Measurements from ENCODE around the gene PLXDC2. TPM values are rescaled to one million over a fixed set of nuclear protein-coding genes. Genes with fewer than 3 reads are reported as not detected.

The PLXDC2 gene
- total RNA-seq, 1 experiment from 2014 or later = 0.21 TPM

DNA sequence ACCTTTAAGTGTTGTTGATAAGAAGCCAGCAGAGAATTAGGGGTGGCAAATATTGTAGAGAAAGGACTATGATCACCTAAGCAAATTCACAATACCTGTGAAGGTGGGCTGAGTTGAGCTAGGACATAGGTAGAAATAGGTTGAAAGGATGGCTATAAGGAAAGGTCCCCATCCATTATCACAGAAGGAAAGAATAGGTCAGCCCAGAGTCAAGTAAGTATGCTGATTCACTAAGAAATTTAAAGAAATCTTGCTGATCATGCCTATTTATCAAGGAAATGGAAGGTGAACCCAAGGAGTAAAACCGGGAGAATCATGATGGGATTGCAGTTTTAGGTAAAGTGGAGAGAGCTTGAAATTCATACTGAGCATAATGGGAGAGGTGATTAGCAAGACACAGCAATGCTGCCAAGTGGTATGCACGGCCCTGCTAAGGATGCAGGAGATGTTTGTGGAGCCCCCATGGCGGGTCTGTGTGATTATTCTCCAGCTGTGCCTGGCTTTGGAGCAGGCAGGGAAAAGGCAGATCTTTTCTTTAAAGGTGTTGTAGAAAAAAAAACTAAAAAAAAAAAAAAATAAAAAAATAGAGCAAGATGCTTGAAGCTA, 399.4 kb downstream of the PLXDC2 start:
- H3K4me1 ChIP-seq (ENCODE audit: control insufficient read depth, insufficient read depth, low read length) = no peaks in the 10 kb centered on the region
- intact Hi-C loops (cut with micrococcal nuclease; ENCODE audit: unreplicated experiment) (no loop called here), in situ Hi-C loops (cut with HindIII; ENCODE audit: low pct_unique_long_range_greater_than_20kb, low sequenced_read_pairs) (no loop called here)
- H3K27ac ChIP-seq (ENCODE audit: low read length) = no peak overlapping the region
- TF ChIP-seq REST (IDR thresholded peaks at IDR 0.05; ENCODE audit: insufficient read depth in 1 of 2, low read depth in 2 of 2, low read length in 1 of 2) (no peak), POLR2AphosphoS5 (IDR thresholded peaks at IDR 0.05; ENCODE audit: low read depth, low read length) (no peak), TCF7L2 (IDR thresholded peaks at IDR 0.05; ENCODE audit: low read depth, low read length) (no peak), CTCF (IDR thresholded peaks at IDR 0.05) (no peak), SIN3A (IDR thresholded peaks at IDR 0.05; ENCODE audit: borderline replicate concordance, insufficient read depth, low read depth, low read length) (no peak)
- H3K4me3 ChIP-seq (ENCODE audit: low read depth in 2 of 2, low read length in 2 of 2) = no peak overlapping the region
- no peaks in the 10 kb centered on the region for H3K9me3 ChIP-seq (ENCODE audit: control insufficient read depth, insufficient read depth, low read depth, low read length)
- ChIA-PET CTCF (no interaction called here), POLR2A (no interaction called here)
- H3K36me3 ChIP-seq (ENCODE audit: control insufficient read depth, insufficient read depth, low read length) = no peaks in the 10 kb centered on the region
- H3K27me3 ChIP-seq (ENCODE audit: control insufficient read depth, insufficient read depth, low read length) = no peaks in the 10 kb centered on the region
- no TSS peak for BruUV-seq (replicated peaks)
- DNase-seq (ENCODE audit: low read depth, low spot score) (no peak), ATAC-seq (no peak)

GRCh38 chr10:20221356-20221755, 405.1 kb downstream of the PLXDC2 start:
- H3K36me3 ChIP-seq (ENCODE audit: control insufficient read depth, insufficient read depth, low read length) = no peaks in the 10 kb centered on the region
- H3K27me3 ChIP-seq (ENCODE audit: control insufficient read depth, insufficient read depth, low read length) = no peaks in the 10 kb centered on the region
- no peak for TF ChIP-seq REST (IDR thresholded peaks at IDR 0.05; ENCODE audit: insufficient read depth in 1 of 2, low read depth in 2 of 2, low read length in 1 of 2)
- no peak for TF ChIP-seq CTCF (IDR thresholded peaks at IDR 0.05)
- TF ChIP-seq SIN3A (IDR thresholded peaks at IDR 0.05; ENCODE audit: borderline replicate concordance, insufficient read depth, low read depth, low read length) = no peak
- no peak for TF ChIP-seq POLR2AphosphoS5 (IDR thresholded peaks at IDR 0.05; ENCODE audit: low read depth, low read length)
- no peak for TF ChIP-seq TCF7L2 (IDR thresholded peaks at IDR 0.05; ENCODE audit: low read depth, low read length)
- DNase-seq (ENCODE audit: low read depth, low spot score) = no peak
- POLR2A ChIA-PET = no interaction called here
- CTCF ChIA-PET = no interaction called here
- intact Hi-C loops (cut with micrococcal nuclease; ENCODE audit: unreplicated experiment) = no loop called here
- no peak for ATAC-seq
- H3K4me3 ChIP-seq (ENCODE audit: low read depth in 2 of 2, low read length in 2 of 2) = no peak overlapping the region
- no peaks in the 10 kb centered on the region for H3K4me1 ChIP-seq (ENCODE audit: control insufficient read depth, insufficient read depth, low read length)
- H3K9me3 ChIP-seq (ENCODE audit: control insufficient read depth, insufficient read depth, low read depth, low read length) = no peaks in the 10 kb centered on the region
- in situ Hi-C loops (cut with HindIII; ENCODE audit: low pct_unique_long_range_greater_than_20kb, low sequenced_read_pairs) = no loop called here
- no TSS peak for BruUV-seq (replicated peaks)
- H3K27ac ChIP-seq (ENCODE audit: low read length) = no peak overlapping the region

All from Panc1 (cell line).